GM13976 (cell line): ENCODE measurements around the gene ZNF532.

Experiments
- DNase-seq: peaks from one replicate; pipeline ENCODE4 v3.0.0; 2012; ENCODE audit warnings: low spot score
- CTCF ChIP-seq: IDR thresholded peaks from 2 replicates; pipeline ENCODE4 v1.5.1; 2012; ENCODE audit warnings: borderline replicate concordance, mild to moderate bottlenecking; ENCODE audit not compliant: insufficient read depth; ENCODE audit errors: extremely low read depth, missing control alignments, control extremely low read depth
- in situ Hi-C: fragments of 300-500 bp; cut with MboI; formaldehyde crosslinking; loops from one replicate; pipeline ENCODE4 v1.12.0; 2022; ENCODE audit warnings: low sequenced_read_pairs, mixed read lengths, inconsistent platforms; ENCODE audit not compliant: unreplicated experiment

The ZNF532 gene

GRCh38 chr18:58902961-58903360 is 38.3 kb downstream of the ZNF532 start:
- TF ChIP-seq CTCF, result no peak
- DNase-seq, result no peak

DNA sequence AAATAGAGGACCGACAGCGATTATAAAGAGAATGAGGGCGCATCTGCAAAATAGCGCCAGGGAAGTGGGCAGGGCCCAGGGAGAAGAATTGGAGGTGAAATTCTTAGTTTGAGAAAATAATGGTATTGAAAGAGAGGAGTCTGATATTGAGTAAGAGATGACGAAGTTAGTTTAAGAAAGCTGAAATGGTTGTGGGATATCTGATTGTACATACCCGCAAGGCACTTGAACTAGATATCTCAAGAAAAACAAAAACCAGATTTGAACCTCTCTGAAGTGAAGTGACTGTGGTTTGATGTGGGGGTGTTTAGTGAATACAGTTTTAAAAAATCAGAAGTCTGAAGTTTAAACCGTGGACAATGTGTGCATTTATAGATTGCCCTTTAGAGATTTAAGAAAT is 38.9 kb downstream of the ZNF532 start:
- TF ChIP-seq CTCF, result no peak
- in situ Hi-C loops, result no loop called here
- no peak for DNase-seq

More at GRCh38 chr18:58902961-58903360, 38.3 kb downstream of the ZNF532 start:
- in situ Hi-C loops, result no loop called here

GRCh38 chr18:58905777-58906428 is 41.2 kb downstream of the ZNF532 start:
- TF ChIP-seq CTCF, result no peak
- in situ Hi-C loops, result no loop called here
- DNase-seq, result no peak

DNA sequence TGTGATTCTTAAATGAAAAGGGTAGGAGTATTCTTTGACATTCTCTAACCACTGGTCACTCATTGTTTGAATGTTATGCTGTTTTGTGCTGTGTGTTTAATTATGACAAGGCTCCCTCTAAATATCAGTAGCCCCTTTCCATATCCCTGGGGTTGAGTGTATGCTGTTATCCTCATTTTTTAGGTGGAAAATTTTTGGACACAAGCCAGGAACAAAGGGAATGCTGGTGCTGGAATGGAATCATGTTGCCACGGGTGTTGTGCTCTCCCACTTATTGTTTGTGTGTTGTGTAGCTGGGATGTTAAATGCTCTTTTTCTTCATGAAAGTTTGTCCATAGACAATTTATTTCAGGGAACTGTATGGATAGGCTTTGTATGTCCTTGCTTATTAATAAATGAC is 43.3 kb downstream of the ZNF532 start:
- in situ Hi-C loops, result no loop called here

GRCh38 chr18:58909521-58909920 is 44.8 kb downstream of the ZNF532 start:
- in situ Hi-C loops, result no loop called here
- TF ChIP-seq CTCF, result no peak
- no peak for DNase-seq

More for the DNA sequence above, 43.3 kb downstream of the ZNF532 start:
- no peak for DNase-seq
- TF ChIP-seq CTCF, result no peak

DNA sequence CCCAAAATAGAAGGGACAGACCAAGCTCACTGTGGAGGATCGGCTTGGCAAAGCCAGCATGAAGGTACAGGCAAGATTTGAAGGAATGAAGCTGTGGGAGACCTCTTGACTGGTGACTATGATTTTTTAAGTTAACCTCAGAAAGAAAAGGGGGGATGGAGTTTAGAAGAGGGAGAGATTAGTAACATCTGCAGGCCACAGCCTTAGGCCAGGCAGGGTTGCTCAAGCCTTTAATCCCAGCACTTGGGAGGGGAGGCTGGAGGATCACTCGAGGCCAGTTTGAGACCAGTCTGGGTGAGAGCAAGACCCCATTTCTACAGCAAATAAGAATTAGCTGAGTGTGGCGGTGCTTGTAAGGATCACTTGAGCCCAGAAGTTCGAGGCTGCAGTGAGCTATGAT is 46.6 kb downstream of the ZNF532 start:
- no peak for DNase-seq
- no peak for TF ChIP-seq CTCF
- in situ Hi-C loops, result no loop called here
